ENCODE data around the gene PPARA. TPM values are rescaled to one million over a fixed set of nuclear protein-coding genes. Genes with fewer than 3 reads are reported as not detected.
"Not testable (repeated sequence)": the region's sequence is repeated elsewhere in the genome, so short reads cannot be mapped to it uniquely, and the experiment has no call there.

PPARA gene
- polyA plus RNA-seq, 4 donors: 10.0 to 30.0 (median 24.5) TPM

- not testable (repeated sequence) for DNase-seq (ENCODE audit: low read depth in 4 of 4, low spot score in 3 of 4)
These were observed 48.5 kb downstream of the PPARA start for GRCh38 chr22:46198806-46199205.

DNA sequence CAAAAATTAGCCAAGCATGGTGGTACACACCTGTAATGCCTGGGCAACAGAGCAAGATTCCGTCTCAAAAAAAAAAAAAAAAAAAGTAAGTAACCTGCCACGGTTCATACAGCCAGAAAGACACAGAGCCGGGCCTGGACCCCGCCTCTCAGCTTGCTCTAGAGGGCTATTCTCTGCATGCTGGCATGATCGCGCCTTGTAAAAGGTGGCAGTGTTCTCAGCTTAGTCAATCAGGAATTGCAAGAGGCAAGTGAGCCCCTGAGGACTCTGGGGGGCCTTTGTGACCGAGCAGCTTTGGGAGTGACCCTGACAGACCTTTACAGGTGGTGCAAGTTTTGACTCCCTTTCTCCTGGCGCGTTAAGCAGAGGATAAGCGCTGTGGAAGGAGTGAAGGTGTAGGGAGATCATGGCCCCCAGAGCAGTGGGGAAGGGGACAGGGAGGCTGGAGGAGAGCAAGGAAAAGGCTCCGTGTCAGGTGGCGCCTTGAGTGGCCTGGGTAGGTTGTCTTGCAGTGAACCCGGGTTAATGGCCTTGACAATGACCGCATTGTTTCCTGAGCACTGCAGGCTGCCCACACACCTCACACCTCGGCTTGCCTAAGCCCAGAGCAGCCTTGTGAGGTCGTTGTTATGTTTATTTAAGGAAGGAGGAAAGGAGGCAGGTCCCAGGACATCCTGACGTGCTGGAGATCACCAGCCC lies 50.9 kb downstream of the PPARA start:
- DNase-seq (ENCODE audit: low read depth in 4 of 4, low spot score in 3 of 4): no peak

GRCh38 chr22:46202897-46203600 lies 52.7 kb downstream of the PPARA start:
- no peak for DNase-seq (ENCODE audit: low read depth in 4 of 4, low spot score in 3 of 4)

GRCh38 chr22:46203601-46203980 lies 53.3 kb downstream of the PPARA start:
- DNase-seq (ENCODE audit: low read depth in 4 of 4, low spot score in 3 of 4): no peak

GRCh38 chr22:46209262-46209661 lies 58.9 kb downstream of the PPARA start:
- no peak for DNase-seq (ENCODE audit: low read depth in 4 of 4, low spot score in 3 of 4)

GRCh38 chr22:46212195-46212594 lies 61.9 kb downstream of the PPARA start:
- no peak for DNase-seq (ENCODE audit: low read depth in 4 of 4, low spot score in 3 of 4)

DNA sequence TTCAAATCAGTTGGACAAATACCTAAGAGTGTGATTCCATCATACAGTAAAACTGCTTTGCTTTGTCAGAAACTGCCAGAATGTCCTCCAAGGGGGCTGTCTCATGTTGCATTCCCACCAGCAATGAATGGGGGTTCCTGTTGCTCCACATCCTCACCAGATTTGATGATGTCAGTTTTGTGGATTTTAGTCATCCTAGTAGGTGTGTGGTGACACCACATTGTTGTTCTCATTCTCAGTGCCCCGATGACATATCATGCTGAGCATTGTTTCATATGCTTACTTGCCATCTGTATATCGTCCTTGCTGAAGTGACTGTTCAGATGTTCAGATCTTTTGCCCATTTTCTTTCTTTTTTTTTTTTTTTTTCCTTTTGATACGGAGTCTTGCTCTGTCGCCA lies 62.7 kb downstream of the PPARA start:
- DNase-seq (ENCODE audit: low read depth in 4 of 4, low spot score in 3 of 4): no peak

- no peak for DNase-seq (ENCODE audit: low read depth in 4 of 4, low spot score in 3 of 4)
These were observed 63.8 kb downstream of the PPARA start for GRCh38 chr22:46214149-46214548.

DNA sequence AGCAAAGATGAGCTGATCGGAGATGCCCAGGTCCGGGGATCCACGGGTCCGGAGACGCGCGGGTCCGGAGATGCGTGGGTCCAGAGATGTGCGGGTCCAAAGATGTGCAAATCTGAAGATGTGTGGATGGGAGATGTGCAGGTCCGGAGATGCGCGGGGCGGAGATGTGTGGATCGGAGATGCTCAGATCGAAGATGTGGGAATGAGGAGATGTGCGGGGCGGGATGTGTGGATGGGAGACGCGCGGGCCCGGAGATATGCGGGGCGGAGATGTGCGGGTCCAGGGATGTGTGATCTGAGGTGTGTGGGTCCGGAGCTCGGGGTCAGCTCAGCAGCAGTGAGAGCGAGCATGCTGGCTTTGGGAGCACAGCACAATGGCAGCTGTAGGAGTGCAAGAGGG lies 64.3 kb downstream of the PPARA start:
- DNase-seq (ENCODE audit: low read depth in 4 of 4, low spot score in 3 of 4): no peak

- DNase-seq (ENCODE audit: low read depth in 4 of 4, low spot score in 3 of 4): no peak
These were observed 69.3 kb downstream of the PPARA start for GRCh38 chr22:46219636-46220035.

DNA sequence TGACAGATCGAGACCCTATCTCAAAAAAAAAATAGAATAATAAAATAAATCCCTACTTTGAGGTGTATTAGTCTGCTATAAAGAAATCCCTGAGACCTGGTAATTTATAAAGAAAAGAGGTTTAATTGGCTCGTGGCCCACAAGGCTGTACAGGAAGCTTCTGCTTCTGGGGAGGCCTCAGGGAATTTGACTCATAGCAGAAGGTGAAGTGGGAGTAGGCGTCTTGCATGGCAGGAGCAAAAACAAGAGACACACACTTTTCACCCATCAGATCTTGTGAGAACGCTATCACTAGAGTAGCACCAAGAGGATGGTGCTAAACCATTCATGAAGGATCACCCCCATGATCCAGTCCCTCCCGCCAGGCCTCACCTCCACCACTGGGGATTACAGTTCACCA lies 70.6 kb downstream of the PPARA start:
- DNase-seq (ENCODE audit: low read depth in 4 of 4, low spot score in 3 of 4): no peak

DNA sequence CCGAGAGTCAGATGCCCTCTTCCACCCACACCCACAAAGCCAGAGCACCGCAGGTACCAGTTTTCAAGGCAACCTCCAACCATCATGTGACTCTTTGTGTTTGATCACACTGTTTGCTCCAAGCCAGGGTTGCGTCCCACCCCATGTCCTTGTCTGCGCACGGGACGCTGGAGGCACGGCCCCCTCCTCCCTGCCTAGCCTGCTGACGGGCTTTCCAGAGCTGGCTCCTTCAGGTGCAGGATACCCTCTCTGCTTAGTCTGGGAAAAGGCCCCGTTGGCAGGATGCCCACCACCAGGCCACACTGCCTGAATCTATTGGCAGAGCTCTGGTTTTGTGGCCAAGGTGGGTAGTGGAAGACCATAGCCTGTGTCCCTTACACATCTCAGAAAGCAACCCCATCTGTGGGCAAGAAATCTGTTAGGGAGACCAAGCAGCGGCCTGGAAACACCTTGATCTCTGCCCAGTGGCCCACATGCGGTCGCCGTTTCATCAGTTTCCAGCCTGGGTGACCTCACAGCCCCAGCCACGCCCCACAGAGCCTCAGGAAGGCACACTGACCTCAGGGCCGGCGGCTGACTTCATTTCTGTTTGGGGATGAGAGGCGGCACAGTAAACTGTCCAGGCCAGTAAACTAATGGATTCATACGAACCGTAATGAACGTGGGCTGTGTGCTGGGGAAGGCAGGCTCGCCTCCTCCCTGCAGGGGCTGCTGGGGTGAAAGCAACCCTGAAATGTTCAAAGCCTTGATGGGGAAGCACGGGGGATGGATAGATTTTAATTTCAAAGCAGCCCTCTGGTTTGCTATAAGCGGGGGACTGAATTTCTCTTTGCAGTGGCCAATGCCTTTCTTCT lies 73.9 kb downstream of the PPARA start:
- DNase-seq (ENCODE audit: low read depth in 4 of 4, low spot score in 3 of 4): no peak

DNA sequence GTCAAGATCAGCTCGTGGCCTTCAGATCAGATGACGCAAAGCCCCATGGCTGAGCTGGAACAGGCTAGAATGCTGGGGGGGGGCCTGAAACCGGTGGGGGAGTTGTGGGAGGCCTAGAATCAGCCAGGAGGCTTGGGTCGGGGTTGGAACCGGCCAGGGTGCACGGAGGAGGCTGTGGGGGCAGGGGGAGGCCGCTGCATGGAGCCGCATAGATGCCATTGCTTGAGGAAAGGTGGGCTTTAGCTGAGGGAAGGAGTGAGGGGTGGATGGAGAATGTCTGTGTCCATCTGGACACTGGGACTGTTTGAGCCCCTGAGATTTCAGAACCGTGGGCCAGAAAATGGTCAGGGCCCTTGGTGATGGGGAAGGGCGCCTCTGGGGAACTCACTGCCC lies 74.6 kb downstream of the PPARA start:
- DNase-seq (ENCODE audit: low read depth in 4 of 4, low spot score in 3 of 4): no peak

- no peak for DNase-seq (ENCODE audit: low read depth in 4 of 4, low spot score in 3 of 4)
These were observed 75.3 kb downstream of the PPARA start for GRCh38 chr22:46225631-46226030.

DNA sequence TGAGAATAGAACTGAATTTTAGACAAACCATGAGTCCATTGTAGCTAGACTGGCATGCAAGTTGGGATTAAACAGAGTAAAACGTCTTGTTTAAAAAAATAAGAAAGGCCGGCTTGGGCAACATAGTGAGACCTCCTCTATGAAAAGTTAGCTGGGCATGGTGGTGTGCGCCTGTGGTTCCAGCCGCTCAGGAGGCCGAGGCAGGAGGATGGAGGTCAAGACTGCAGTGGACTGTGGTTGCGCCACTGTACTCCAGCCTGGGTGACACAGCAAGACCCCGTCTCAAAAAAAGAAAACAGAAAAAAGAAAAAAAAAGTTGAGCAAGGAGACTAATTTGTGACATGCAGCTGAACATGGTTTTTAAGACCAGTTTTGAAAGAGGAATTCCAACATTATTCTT lies 76.3 kb downstream of the PPARA start:
- DNase-seq (ENCODE audit: low read depth in 4 of 4, low spot score in 3 of 4): no peak

DNA sequence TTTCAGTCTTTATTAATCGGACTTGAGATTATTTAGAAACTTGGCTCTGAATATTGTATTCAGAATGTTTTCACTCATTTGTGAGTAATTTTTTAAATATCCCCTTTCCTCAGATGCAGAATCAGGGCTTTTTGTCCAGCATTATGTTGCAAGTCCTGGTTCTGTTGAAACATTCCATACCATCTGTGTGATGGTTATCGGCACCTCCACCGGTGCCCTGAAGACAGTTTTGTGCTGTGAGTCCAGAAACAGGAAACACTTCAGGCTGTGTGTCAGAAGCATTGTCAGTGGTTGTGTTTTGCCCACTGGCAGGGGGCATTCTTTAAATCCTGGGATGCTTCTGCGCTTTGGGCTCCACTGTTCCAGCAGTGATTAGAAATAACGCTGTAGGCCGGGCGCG lies 79.4 kb downstream of the PPARA start:
- DNase-seq (ENCODE audit: low read depth in 4 of 4, low spot score in 3 of 4): no peak

DNA sequence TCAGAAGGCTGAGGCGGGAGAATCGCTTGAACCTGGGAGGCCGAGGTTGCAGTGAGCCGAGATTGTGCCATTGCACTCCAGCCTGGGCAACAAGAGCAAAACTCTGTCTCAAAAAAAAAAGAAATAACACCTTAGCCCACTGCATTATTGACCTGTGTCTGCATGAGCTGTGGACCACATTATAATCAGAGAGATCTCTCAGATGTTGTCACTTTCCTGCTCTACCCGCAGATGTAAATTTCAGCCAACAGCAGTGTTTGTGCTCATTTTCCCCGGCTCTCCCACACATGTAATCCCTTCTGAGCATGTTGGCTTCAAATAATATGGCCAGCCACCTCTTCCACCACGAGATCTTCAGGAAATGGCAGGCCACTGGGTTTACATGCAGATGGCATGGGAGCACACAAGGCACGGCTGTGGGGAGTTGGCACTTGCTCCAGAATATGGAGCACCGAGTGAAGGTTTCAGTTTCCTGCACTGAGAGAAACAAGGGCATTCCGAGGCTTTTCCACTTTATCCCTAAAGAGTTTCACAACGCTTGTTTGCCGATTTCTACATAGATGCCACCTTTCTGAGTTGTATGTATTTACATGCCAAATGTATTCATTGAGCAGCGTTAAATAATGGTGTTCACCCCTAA lies 80.1 kb downstream of the PPARA start:
- no peak for DNase-seq (ENCODE audit: low read depth in 4 of 4, low spot score in 3 of 4)

GRCh38 chr22:46233231-46233630 lies 82.9 kb downstream of the PPARA start:
- no peak for DNase-seq (ENCODE audit: low read depth in 4 of 4, low spot score in 3 of 4)

DNA sequence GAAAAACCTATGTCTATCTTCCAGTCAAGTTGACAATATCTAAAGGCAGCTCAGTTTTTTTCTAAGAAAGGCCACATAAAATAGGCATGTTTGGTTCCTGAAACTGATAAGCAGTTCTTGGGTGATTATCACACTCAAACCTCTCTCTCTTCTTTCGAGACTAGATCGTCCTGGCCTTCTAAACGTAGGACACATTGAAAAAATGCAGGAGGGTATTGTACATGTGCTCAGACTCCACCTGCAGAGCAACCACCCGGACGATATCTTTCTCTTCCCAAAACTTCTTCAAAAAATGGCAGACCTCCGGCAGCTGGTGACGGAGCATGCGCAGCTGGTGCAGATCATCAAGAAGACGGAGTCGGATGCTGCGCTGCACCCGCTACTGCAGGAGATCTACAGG lies 84.6 kb downstream of the PPARA start:
- DNase-seq (ENCODE audit: low read depth in 4 of 4, low spot score in 3 of 4): no peak

GRCh38 chr22:46237453-46238124 lies 87.3 kb downstream of the PPARA start:
- DNase-seq (ENCODE audit: low read depth in 4 of 4, low spot score in 3 of 4): no peak

DNA sequence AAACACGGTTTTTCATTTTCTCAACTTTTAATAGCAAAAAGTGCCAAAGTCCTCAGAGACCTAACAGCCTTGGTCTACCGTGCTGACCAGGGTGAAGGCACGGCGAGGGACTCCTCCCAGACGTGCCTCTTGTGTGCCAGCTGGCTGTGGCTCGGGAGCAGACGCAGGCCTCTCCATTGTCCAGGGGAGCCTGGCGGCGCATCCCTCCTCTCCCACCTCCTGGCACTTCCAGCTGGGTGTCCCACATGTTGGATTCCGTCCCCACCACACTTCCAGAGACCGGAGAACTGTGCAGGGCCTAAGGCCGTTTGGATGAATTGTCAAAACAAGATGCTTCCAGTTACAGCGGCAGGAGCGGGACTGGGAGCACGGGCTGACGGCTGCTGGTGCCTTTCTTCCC lies 88.2 kb downstream of the PPARA start:
- DNase-seq (ENCODE audit: low read depth in 4 of 4, low spot score in 3 of 4): no peak

Data from left renal pelvis (tissue), 4 donors.